K562 (cell line): Measurements from ENCODE around the gene ACTR5. TPM values are rescaled to one million over a fixed set of nuclear protein-coding genes. Genes with fewer than 3 reads are reported as not detected.

Experiments
- ATAC-seq: fragments of 200-7000 bp; cut with Tn5 transposase; 3 replicates; pipeline ENCODE4 v1.9.1; 2020; ENCODE audit warnings: moderate library complexity
- BruUV-seq: library from RNA; stranded (reverse); fragments of 400-500 nt; replicated peaks from 2 replicates; lab custom pipeline; 2021; lab: Mats Ljungman, UMichigan
- CTCF ChIA-PET: fragments of 300-600 bp; formaldehyde crosslinking; extraction: SDS; loops from one replicate; lab custom pipeline; 2021; ENCODE audit warnings: low intra/inter-chr PET ratio; lab: Yijun Ruan, JAX
- POLR2A ChIA-PET: fragments of 300-600, 350-650 bp; sonication (Branson Sonifier 250); formaldehyde crosslinking; extraction: SDS; loops from one replicate; lab custom pipeline; 2021; ENCODE audit warnings: antibody characterized with exemption, inconsistent platforms; lab: Yijun Ruan, JAX
- DNase-seq, 4 experiments: peaks; one replicate each; pipeline versions ENCODE4 v3.0.0 to v3.0.0-alpha.2; 2011 to 2018; ENCODE audit warnings: low spot score in 3 of 4, mixed read lengths in 3 of 4; ENCODE audit errors: extremely low read depth in 1 of 4
- FAIRE-seq: peaks from 2 replicates; lab custom pipeline; 2011; peaks lifted over from hg19 to GRCh38; lab: Jason Lieb, UNC
- H2AFZ ChIP-seq: 2 replicates; pipeline ENCODE4 v1.6.0; 2011; ENCODE audit warnings: low read depth, low read length, control low read depth, inconsistent platforms
- H3K27ac ChIP-seq: fragments of 200-600 bp; 3 replicates; pipeline ENCODE4 v1.8.0; 2011; ENCODE audit warnings: low read depth, mild to moderate bottlenecking, control low read depth, inconsistent platforms, low read length, moderate library complexity, mixed read lengths; ENCODE audit errors: extremely low read depth
- H3K27me3 ChIP-seq, 2 experiments: fragments of 300-600 bp in 1 of 2; 2 replicates in 1 of 2; 3 replicates in 1 of 2; pipeline versions ENCODE4 v1.6.0 to v1.8.0; 2011; ENCODE audit warnings: inconsistent platforms in 2 of 2, low read length in 2 of 2, mild to moderate bottlenecking in 1 of 2, mixed read lengths in 1 of 2, moderate library complexity in 1 of 2; ENCODE audit not compliant: control insufficient read depth in 2 of 2, insufficient read depth in 2 of 2
- H3K36me3 ChIP-seq: fragments of 300-600 bp; 3 replicates; pipeline ENCODE4 v1.8.0; 2011; ENCODE audit warnings: mild to moderate bottlenecking, low read length, inconsistent platforms; ENCODE audit not compliant: control insufficient read depth, insufficient read depth
- H3K4me1 ChIP-seq, 2 experiments: fragments of 200-600 bp in 1 of 2; replicated peaks in 1 of 2; 2 replicates in 1 of 2; 3 replicates in 1 of 2; pipeline versions ENCODE4 v1.5.1 to v1.8.0; 2011; ENCODE audit warnings: inconsistent platforms in 2 of 2, low read length in 2 of 2, mild to moderate bottlenecking in 1 of 2, mixed read lengths in 1 of 2, moderate library complexity in 1 of 2; ENCODE audit not compliant: control insufficient read depth in 2 of 2, insufficient read depth in 2 of 2
- H3K4me2 ChIP-seq: 2 replicates; pipeline ENCODE4 v1.6.1; 2011; ENCODE audit warnings: low read length, control low read depth, inconsistent platforms, mixed read lengths; ENCODE audit not compliant: insufficient read depth
- H3K4me3 ChIP-seq: fragments of 200-600 bp; sonication (generic), shearing (Covaris generic); 2 replicates; pipeline ENCODE4 v1.5.1; 2016; ENCODE audit warnings: control low read depth, inconsistent platforms
- H3K79me2 ChIP-seq: fragments of 200-600 bp; 3 replicates; pipeline ENCODE4 v1.8.0; 2011; ENCODE audit warnings: low read length, inconsistent platforms; ENCODE audit not compliant: control insufficient read depth, insufficient read depth
- H3K9ac ChIP-seq, 2 experiments: 2 replicates each; pipeline versions ENCODE4 v1.6.0 to v1.6.1; 2011; ENCODE audit warnings: low read depth in 2 of 2, low read length in 2 of 2, control low read depth in 1 of 2, inconsistent platforms in 1 of 2, mild to moderate bottlenecking in 1 of 2, mixed read lengths in 1 of 2; ENCODE audit not compliant: insufficient read depth in 1 of 2
- H3K9me1 ChIP-seq: one replicate; pipeline ENCODE4 v1.6.0; 2011; ENCODE audit warnings: inconsistent platforms, mild to moderate bottlenecking, low read length, moderate library complexity; ENCODE audit not compliant: control insufficient read depth, insufficient read depth
- H3K9me3 ChIP-seq: replicated peaks from 2 replicates; pipeline ENCODE4 v1.5.1; 2011; ENCODE audit warnings: low read depth, low read length, inconsistent platforms; ENCODE audit not compliant: control insufficient read depth, insufficient read depth
- H4K20me1 ChIP-seq: replicated peaks from 2 replicates; pipeline ENCODE4 v1.6.1; 2011; ENCODE audit warnings: low read length, inconsistent platforms, mixed read lengths; ENCODE audit not compliant: control insufficient read depth, insufficient read depth
- ATF7 ChIP-seq: fragments of 450-650 bp; IDR thresholded peaks from 2 replicates; pipeline ENCODE4 v1.7.1; 2014; ENCODE audit warnings: mild to moderate bottlenecking, moderate library complexity
- NFATC3 ChIP-seq: fragments of 450-650 bp; IDR thresholded peaks from 2 replicates; pipeline ENCODE4 v1.6.1; 2017; ENCODE audit warnings: mild to moderate bottlenecking
- POLR3A ChIP-seq: IDR thresholded peaks from 2 replicates; pipeline ENCODE4 v1.6.1; 2011; ENCODE audit warnings: borderline replicate concordance, mild to moderate bottlenecking, moderate library complexity; ENCODE audit not compliant: insufficient read length, insufficient read depth; ENCODE audit errors: extremely low read depth
- RAD21 ChIP-seq, 2 experiments: fragments of 250-450 bp in 1 of 2; fragments of 450-650 bp in 1 of 2; sonication (Bioruptor Pico) in 1 of 2; formaldehyde crosslinking in 1 of 2; IDR thresholded peaks in 1 of 2; conservative IDR thresholded peaks in 1 of 2; 2 replicates each; pipeline versions ENCODE4 v1.4.0 to v1.8.0; 2020 to 2022; ENCODE audit warnings: mild to moderate bottlenecking in 2 of 2, moderate library complexity in 1 of 2
- TCFL5 ChIP-seq: fragments of 250-450 bp; sonication (Bioruptor Pico); conservative IDR thresholded peaks from 2 replicates; pipeline ENCODE4 v1.6.1; 2021; ENCODE audit warnings: mild to moderate bottlenecking, moderate library complexity, matching md5 sums
- ZBTB1 ChIP-seq: sonication (generic); formaldehyde crosslinking; IDR thresholded peaks from 2 replicates; pipeline ENCODE4 v1.8.1; 2023; ENCODE audit warnings: missing genetic modification reagents, low read depth, mild to moderate bottlenecking, borderline replicate concordance
- ZBTB7A ChIP-seq: IDR thresholded peaks from 2 replicates; pipeline ENCODE4 v1.6.1; 2011; ENCODE audit warnings: low read depth, mild to moderate bottlenecking, low read length, moderate library complexity, borderline replicate concordance; ENCODE audit not compliant: control insufficient read depth
- WGBS: fragments of 100-300 bp; shearing (Covaris generic); methylation state at CpG from one replicate; pipeline ENCODE4 v1.1.6; 2016; ENCODE audit warnings: low coverage, mixed read lengths; ENCODE audit not compliant: insufficient coverage; ENCODE audit errors: missing lambda C conversion rate; 5-methylcytosine and 5-hydroxymethylcytosine counted together
- in situ Hi-C: fragments of 300-500 bp; cut with MboI; formaldehyde crosslinking; loops from 4 replicates; pipeline ENCODE4 v1.15.0; 2018; ENCODE audit warnings: inconsistent platforms, mixed read lengths
- intact Hi-C: fragments of 100-400 bp; cut with micrococcal nuclease; formaldehyde crosslinking; loops from 2 replicates; pipeline ENCODE4 v1.14.2; 2022
- polyA plus RNA-seq, 8 experiments: library from polyadenylated mRNA; depleted of rRNA in 4 of 8; stranded (reverse) in 5 of 8; unstranded in 3 of 8; fragments of >200 nt; fragmentation: Nextera tagmentation in 2 of 8; fragmentation: Illumina TruSeq in 1 of 8; extraction: Ambion mirVana in 2 of 8; extraction: Trizol in 1 of 8; gene quantifications; 2 replicates each; pipeline versions ENCODE4 v1.2.1 to v1.2.3, GENCODE V29; 2011 to 2014; ENCODE audit warnings: inconsistent platforms in 1 of 8, missing spikeins in 1 of 8
- total RNA-seq, 7 experiments: library from RNA; depleted of rRNA in 6 of 7; stranded (reverse); fragments of >200 nt in 6 of 7; fragmentation: Illumina TruSeq in 2 of 7; extraction: Trizol in 2 of 7; gene quantifications; 2 replicates each; pipeline versions ENCODE4 v1.2.1 to v1.2.3, GENCODE V29; 2011 to 2021; ENCODE audit warnings: low replicate concordance in 1 of 7
- TF ChIP-seq, protein P1 (sequence below): sonication (generic); formaldehyde crosslinking; IDR thresholded peaks from 2 replicates; pipeline ENCODE4 v1.8.0; 2022; ENCODE audit warnings: missing genetic modification reagents, mild to moderate bottlenecking, moderate library complexity, borderline replicate concordance
- TF ChIP-seq, protein P2 (sequence below), 3 experiments: fragments of 200-800 bp in 1 of 3; sonication (Bioruptor generic) in 1 of 3; sonication (generic) in 1 of 3; formaldehyde crosslinking in 1 of 3; IDR thresholded peaks; 2 replicates each; pipeline versions ENCODE4 v1.6.1 to v1.8.0; 2016 to 2022; ENCODE audit warnings: mild to moderate bottlenecking in 2 of 3, missing compliant biosample characterization in 2 of 3, missing genetic modification characterization in 2 of 3, missing genetic modification reagents in 1 of 3
- TF ChIP-seq, protein P3 (sequence below): fragments of 200-800 bp; sonication (Bioruptor generic); IDR thresholded peaks from 2 replicates; pipeline ENCODE4 v1.6.1; 2017; ENCODE audit warnings: missing genetic modification characterization, missing compliant biosample characterization

The ACTR5 gene
- total and polyA plus RNA-seq, 9 of the 15 experiments (the other 6 are each of a cell fraction or from before 2014, with no cell fraction given), result 0.93 to 18.8 (median 12.9) TPM

- no peaks in the 10 kb centered on the region; the same call in 2 of the 3 replicates for H3K79me2 ChIP-seq
- no TSS peak for BruUV-seq
- 15% methylated on average over 45 of the region's 81 CpGs for WGBS
- H3K4me1 ChIP-seq, result peaks cover 10 to 27% of the 10 kb centered on the region in 2 experiments
- peaks cover 0 to 10% of the 10 kb centered on the region in 2 experiments; a peak in 2 of 5 replicates for H3K27me3 ChIP-seq
- no peaks in the 10 kb centered on the region for H3K36me3 ChIP-seq
- no peaks in the 10 kb centered on the region for H3K9me1 ChIP-seq
- H3K9ac ChIP-seq, result peak overlapping the region; percentile 62 to 90; a peak in 3 of 4 replicates
- peak overlapping the region; percentile 99 for H2AFZ ChIP-seq
- H4K20me1 ChIP-seq, result no peaks in the 10 kb centered on the region; the same call in 1 of the 2 replicates
- DNase-seq (peak; percentile 25 to 60 (median 46)), FAIRE-seq (no peak), ATAC-seq (peak; percentile 68)
- intact Hi-C loops, result loop anchor here (1.0 to 5.0 kb wide), 3 partner anchors 20 to 86 kb away; no protein-coding TSS in a partner anchor
- ChIA-PET POLR2A (interaction anchor here (0.6 to 1.0 kb wide), 3 partner anchors 28 to 208 kb away, joined by 3 read pairs; no protein-coding TSS in a partner anchor), CTCF (no interaction called here)
- H3K9me3 ChIP-seq, result no peaks in the 10 kb centered on the region
- in situ Hi-C loops, result no loop called here
- peak overlapping the region; percentile 77 for H3K4me2 ChIP-seq
- H3K27ac ChIP-seq, result peak overlapping the region; percentile 78; the same call in 2 of the 3 replicates
- peak overlapping the region; percentile 55 for H3K4me3 ChIP-seq
- TF ChIP-seq ATF7 (0 out of 2 replicates have a peak, but pooled peaks have one; percentile 26), TCFL5 (CRISPR knock-in tag) (no peak), RAD21 (CRISPR knock-in tag; conservative IDR thresholded peaks at IDR 0.05 in 1 of 2, IDR thresholded peaks at IDR 0.05 in 1 of 2) (0 out of 4 replicates have a peak, but pooled peaks of 1 of the 2 experiments have one; percentile 10), POLR3A (no peak), ZBTB7A (peak; percentile 86), NFATC3 (no peak), ZBTB1 (CRISPR knock-in tag) (peak; percentile 25; the same call in 1 of the 2 replicates)
- TF ChIP-seq, protein P1, sequence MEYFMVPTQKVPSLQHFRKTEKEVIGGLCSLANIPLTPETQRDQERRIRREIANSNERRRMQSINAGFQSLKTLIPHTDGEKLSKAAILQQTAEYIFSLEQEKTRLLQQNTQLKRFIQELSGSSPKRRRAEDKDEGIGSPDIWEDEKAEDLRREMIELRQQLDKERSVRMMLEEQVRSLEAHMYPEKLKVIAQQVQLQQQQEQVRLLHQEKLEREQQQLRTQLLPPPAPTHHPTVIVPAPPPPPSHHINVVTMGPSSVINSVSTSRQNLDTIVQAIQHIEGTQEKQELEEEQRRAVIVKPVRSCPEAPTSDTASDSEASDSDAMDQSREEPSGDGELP, result 0 out of 2 replicates have a peak, but pooled peaks have one; percentile 5
- TF ChIP-seq, protein P2, sequence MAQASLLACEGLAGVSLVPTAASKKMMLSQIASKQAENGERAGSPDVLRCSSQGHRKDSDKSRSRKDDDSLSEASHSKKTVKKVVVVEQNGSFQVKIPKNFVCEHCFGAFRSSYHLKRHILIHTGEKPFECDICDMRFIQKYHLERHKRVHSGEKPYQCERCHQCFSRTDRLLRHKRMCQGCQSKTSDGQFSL (CRISPR knock-in tag; IDR thresholded peaks at IDR 0.05), result peak; percentile 83
- TF ChIP-seq, protein P2 (tag; IDR thresholded peaks at IDR 0.05), result no peak
- TF ChIP-seq, protein P3, sequence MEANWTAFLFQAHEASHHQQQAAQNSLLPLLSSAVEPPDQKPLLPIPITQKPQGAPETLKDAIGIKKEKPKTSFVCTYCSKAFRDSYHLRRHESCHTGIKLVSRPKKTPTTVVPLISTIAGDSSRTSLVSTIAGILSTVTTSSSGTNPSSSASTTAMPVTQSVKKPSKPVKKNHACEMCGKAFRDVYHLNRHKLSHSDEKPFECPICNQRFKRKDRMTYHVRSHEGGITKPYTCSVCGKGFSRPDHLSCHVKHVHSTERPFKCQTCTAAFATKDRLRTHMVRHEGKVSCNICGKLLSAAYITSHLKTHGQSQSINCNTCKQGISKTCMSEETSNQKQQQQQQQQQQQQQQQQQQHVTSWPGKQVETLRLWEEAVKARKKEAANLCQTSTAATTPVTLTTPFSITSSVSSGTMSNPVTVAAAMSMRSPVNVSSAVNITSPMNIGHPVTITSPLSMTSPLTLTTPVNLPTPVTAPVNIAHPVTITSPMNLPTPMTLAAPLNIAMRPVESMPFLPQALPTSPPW, result peak; percentile 81
Measured at GRCh38 chr20:38805958-38806854, 57.9 kb downstream of the ACTR5 start.
